Epithelial cell of esophagus (primary cell): Measurements from ENCODE around the gene ARHGAP4.

Experiments used
- DNase-seq: peaks from one replicate; pipeline ENCODE4 v3.0.0; 2010; ENCODE audit warnings: low read depth
- H3K4me3 ChIP-seq: 2 replicates; pipeline ENCODE4 v1.5.1; 2011; ENCODE audit warnings: mild to moderate bottlenecking, low read length, control low read depth
- CTCF ChIP-seq: IDR thresholded peaks from 2 replicates; pipeline ENCODE4 v1.5.1; 2011; ENCODE audit warnings: low read depth, mild to moderate bottlenecking, low read length, control low read depth, inconsistent platforms; ENCODE audit not compliant: insufficient read depth; ENCODE audit errors: missing control alignments

ARHGAP4 gene

GRCh38 chrX:153882086-153882498 is 44.0 kb downstream of the ARHGAP4 start:
- DNase-seq: no peak
- H3K4me3 ChIP-seq: no peak overlapping the region
- no peak for TF ChIP-seq CTCF

GRCh38 chrX:153881281-153881680 is 44.8 kb downstream of the ARHGAP4 start:
- DNase-seq: no peak
- H3K4me3 ChIP-seq: no peak overlapping the region
- TF ChIP-seq CTCF: no peak

GRCh38 chrX:153880440-153880815 is 45.6 kb downstream of the ARHGAP4 start:
- no peak for DNase-seq
- TF ChIP-seq CTCF: no peak
- H3K4me3 ChIP-seq: no peak overlapping the region

DNA sequence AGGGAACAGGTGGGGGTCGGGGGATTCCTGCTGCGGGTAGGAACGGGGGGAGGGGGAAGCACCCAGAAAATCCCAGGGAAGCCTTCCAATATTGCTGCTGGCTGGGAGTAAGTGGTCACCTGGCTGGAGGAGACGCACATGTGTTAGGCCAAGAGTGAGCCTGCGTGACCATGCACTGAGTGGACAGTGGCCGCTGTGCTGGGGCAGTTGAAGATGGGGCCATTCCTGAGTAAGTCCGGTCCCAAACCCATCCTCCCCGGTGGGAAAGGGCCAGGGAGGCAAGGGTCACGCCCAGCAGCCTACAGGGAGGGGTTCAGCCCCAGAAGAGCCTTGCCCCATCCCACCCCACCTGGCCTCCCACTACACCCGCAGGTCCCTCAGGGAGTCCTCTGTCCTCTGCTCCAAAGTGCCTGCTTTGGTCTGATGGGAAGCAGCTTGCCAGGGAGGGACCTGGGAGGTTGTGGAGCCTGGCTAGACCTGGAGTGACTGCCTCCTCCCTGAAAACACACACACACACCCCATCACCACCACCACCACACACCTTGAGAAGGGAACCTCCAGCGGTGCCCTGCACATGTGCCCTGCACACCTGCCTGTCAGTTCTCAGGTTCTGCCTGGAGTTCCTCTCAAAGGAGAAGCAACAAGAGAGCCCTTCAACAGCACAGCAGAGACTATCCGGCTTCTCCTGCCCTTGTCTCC is 46.2 kb downstream of the ARHGAP4 start:
- no peak for TF ChIP-seq CTCF
- no peak for DNase-seq
- H3K4me3 ChIP-seq: no peak overlapping the region

DNA sequence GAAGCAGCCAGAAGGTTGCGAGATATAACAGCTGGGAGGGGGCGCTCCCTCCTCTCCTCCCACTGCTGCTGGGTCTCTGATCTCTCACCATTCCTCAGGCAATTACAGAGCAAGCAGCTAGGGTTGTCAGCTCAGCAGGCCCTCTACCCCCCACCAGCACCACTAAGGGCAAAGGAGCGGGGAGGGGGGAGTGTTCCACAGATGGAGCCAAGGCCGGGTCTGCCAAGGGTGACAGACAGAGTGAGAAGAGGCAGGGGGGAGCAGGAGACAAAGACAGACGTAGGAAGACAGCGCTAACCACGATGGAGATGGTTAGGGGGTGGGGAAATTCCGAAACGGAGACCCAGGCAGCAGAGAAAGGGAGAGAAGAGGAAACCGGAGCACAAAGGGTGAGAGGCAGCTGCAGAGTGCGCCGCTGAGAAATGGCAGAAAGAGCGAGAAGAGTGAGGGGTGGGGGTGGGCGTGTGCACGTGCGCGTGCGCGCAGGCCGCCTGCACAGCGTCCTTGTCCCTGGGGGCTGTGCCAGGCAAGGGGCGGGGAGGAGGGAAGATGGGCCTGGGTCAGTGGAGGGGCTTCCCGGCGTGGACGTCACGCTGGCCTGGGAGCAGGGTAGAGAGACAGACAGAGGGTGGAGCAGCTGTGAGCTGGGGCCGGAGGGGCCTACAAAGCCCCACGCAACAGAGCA is 47.0 kb downstream of the ARHGAP4 start:
- no peak for DNase-seq
- no peak for TF ChIP-seq CTCF
- no peak overlapping the region for H3K4me3 ChIP-seq

DNA sequence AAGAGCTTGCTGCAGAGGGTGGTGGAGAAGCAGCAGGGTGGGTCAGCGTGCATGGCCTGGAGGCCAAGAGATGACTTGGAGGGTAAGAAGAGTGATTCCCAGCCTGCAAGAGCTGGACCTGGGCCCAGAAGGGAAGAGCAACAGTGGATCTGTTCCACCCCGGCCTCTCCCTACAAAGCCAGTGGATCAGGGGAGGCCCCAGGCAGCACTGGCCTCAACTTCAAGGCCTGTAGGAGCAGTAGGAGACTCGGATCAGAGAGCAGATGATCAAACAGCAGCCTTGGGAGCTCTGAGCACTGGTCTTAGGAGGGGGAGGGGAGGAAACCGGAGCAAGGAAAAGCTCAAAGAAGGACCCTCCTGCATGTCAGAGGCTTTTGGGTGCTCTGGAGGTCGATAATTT is 47.7 kb downstream of the ARHGAP4 start:
- DNase-seq: no peak
- H3K4me3 ChIP-seq: no peak overlapping the region
- TF ChIP-seq CTCF: no peak

DNA sequence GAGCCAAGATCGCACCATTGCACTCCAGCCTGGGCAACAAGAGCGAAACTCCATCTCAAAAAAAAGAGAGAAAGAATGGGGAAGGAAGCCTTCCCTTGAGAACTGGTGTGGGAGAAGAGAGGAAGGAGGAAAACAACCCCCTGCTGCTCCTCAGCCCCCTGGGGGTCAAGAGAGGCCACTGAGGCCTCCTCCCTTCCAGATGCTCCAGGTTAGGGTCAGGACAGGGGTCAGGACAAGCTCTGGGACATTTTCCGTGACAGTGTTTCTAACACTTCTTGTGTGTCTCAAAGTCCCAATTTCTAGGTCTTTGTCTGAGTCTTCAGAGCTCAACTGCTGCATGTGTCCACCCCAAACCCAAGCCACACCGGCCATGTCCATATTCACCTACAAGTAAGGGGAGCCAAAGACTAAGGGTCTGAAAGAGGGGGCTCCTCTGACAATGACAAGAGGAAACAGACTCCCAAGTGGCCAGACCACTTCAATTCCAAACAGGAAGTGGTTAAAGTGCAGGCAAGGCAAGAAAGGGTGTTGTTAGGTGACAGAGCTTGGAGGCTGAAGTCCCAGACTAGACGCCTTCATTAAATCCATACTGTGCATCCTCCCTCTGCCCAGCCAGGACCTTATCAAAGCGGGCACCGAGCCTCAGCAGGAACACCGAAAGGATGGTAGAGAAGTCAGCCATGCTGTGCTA is 48.3 kb downstream of the ARHGAP4 start:
- TF ChIP-seq CTCF: no peak
- no peak overlapping the region for H3K4me3 ChIP-seq
- no peak for DNase-seq
